Measurements from ENCODE around the gene MAGED4.
"Not testable (repeated sequence)": the region's sequence is repeated elsewhere in the genome, so short reads cannot be mapped to it uniquely, and the experiment has no call there.

The MAGED4 gene

GRCh38 chrX:52184440-52185077 is at the start of gene MAGED4:
MAGED4 (plus strand) TSS chrX:52184888; CDS start chrX:52185923, 1,035 bp downstream.
- H3K4me3 ChIP-seq (ENCODE audit: low read depth, low read length); DNase-seq (ENCODE audit: low read depth); in situ Hi-C loops (cut with HindIII; ENCODE audit: low sequenced_read_pairs): not testable (repeated sequence)

GRCh38 chrX:52138830-52139544 is 45.7 kb upstream of the MAGED4 start:
- in situ Hi-C loops (cut with HindIII; ENCODE audit: low sequenced_read_pairs) = no loop called here
- no peak for TF ChIP-seq CTCF (IDR thresholded peaks at IDR 0.05; ENCODE audit: low read depth, low read length, missing control alignments)

GRCh38 chrX:52139545-52139895 is 45.2 kb upstream of the MAGED4 start:
- DNase-seq (ENCODE audit: low read depth) = no peak
- TF ChIP-seq CTCF (IDR thresholded peaks at IDR 0.05; ENCODE audit: low read depth, low read length, missing control alignments) = no peak
- H3K4me3 ChIP-seq (ENCODE audit: low read depth, low read length) = no peak overlapping the region
- in situ Hi-C loops (cut with HindIII; ENCODE audit: low sequenced_read_pairs) = no loop called here

More at GRCh38 chrX:52138830-52139544, 45.7 kb upstream of the MAGED4 start:
- H3K4me3 ChIP-seq (ENCODE audit: low read depth, low read length) = no peak overlapping the region
- DNase-seq (ENCODE audit: low read depth) = no peak

- in situ Hi-C loops (cut with HindIII; ENCODE audit: low sequenced_read_pairs) = no loop called here
- no peak for TF ChIP-seq CTCF (IDR thresholded peaks at IDR 0.05; ENCODE audit: low read depth, low read length, missing control alignments)
- no peak for DNase-seq (ENCODE audit: low read depth)
Observed at GRCh38 chrX:52140020-52140419, 44.7 kb upstream of the MAGED4 start.

GRCh38 chrX:52150667-52151066 is 34.0 kb upstream of the MAGED4 start:
- DNase-seq (ENCODE audit: low read depth); in situ Hi-C loops (cut with HindIII; ENCODE audit: low sequenced_read_pairs); H3K4me3 ChIP-seq (ENCODE audit: low read depth, low read length): not testable (repeated sequence)

More at GRCh38 chrX:52140020-52140419, 44.7 kb upstream of the MAGED4 start:
- no peak overlapping the region for H3K4me3 ChIP-seq (ENCODE audit: low read depth, low read length)

- DNase-seq (ENCODE audit: low read depth); in situ Hi-C loops (cut with HindIII; ENCODE audit: low sequenced_read_pairs); H3K4me3 ChIP-seq (ENCODE audit: low read depth, low read length): not testable (repeated sequence)
Observed at GRCh38 chrX:52160140-52160539, 24.5 kb upstream of the MAGED4 start.

- no peak for TF ChIP-seq CTCF (IDR thresholded peaks at IDR 0.05; ENCODE audit: low read depth, low read length, missing control alignments)
- no peak overlapping the region for H3K4me3 ChIP-seq (ENCODE audit: low read depth, low read length)
- DNase-seq (ENCODE audit: low read depth) = no peak
- in situ Hi-C loops (cut with HindIII; ENCODE audit: low sequenced_read_pairs) = no loop called here
Observed at GRCh38 chrX:52166840-52167239, 17.8 kb upstream of the MAGED4 start.

- DNase-seq (ENCODE audit: low read depth); in situ Hi-C loops (cut with HindIII; ENCODE audit: low sequenced_read_pairs); H3K4me3 ChIP-seq (ENCODE audit: low read depth, low read length): not testable (repeated sequence)
Observed at GRCh38 chrX:52171055-52171454, 13.6 kb upstream of the MAGED4 start.

GRCh38 chrX:52185078-52185453 is 378 bp downstream of the MAGED4 start:
- DNase-seq (ENCODE audit: low read depth); H3K4me3 ChIP-seq (ENCODE audit: low read depth, low read length); in situ Hi-C loops (cut with HindIII; ENCODE audit: low sequenced_read_pairs): not testable (repeated sequence)

- in situ Hi-C loops (cut with HindIII; ENCODE audit: low sequenced_read_pairs); DNase-seq (ENCODE audit: low read depth); H3K4me3 ChIP-seq (ENCODE audit: low read depth, low read length): not testable (repeated sequence)
Observed at GRCh38 chrX:52211405-52211804, 26.7 kb downstream of the MAGED4 start.

All from astrocyte of the cerebellum (primary cell).